GM15510 (cell line): ENCODE measurements around the gene SLAIN2.

Source experiments
- POLR2A ChIP-seq: IDR thresholded peaks from 3 replicates; pipeline ENCODE4 v1.6.1; 2011; ENCODE audit warnings: borderline replicate concordance; ENCODE audit not compliant: insufficient read length; ENCODE audit errors: extremely low read depth

Gene SLAIN2

GRCh38 chr4:48329976-48330375, 11.4 kb upstream of the SLAIN2 start:
- TF ChIP-seq POLR2A = no peak

- TF ChIP-seq POLR2A = no peak
These were observed 9.6 kb upstream of the SLAIN2 start for GRCh38 chr4:48331577-48332330.

- TF ChIP-seq POLR2A = no peak
These were observed 8.7 kb upstream of the SLAIN2 start for GRCh38 chr4:48332661-48333060.

- no peak for TF ChIP-seq POLR2A
These were observed 7.7 kb upstream of the SLAIN2 start for GRCh38 chr4:48333587-48333986.

- TF ChIP-seq POLR2A = no peak
These were observed 7.1 kb upstream of the SLAIN2 start for GRCh38 chr4:48334236-48334635.

- no peak for TF ChIP-seq POLR2A
These were observed 6.4 kb upstream of the SLAIN2 start for GRCh38 chr4:48334900-48335384.

GRCh38 chr4:48336146-48336870, 5.0 kb upstream of the SLAIN2 start:
- TF ChIP-seq POLR2A = no peak

GRCh38 chr4:48337731-48338130, 3.6 kb upstream of the SLAIN2 start:
- TF ChIP-seq POLR2A = no peak

- no peak for TF ChIP-seq POLR2A
These were observed 1.7 kb upstream of the SLAIN2 start for GRCh38 chr4:48339642-48340041.

GRCh38 chr4:48340276-48340964, 909 bp upstream of the SLAIN2 start:
- no peak for TF ChIP-seq POLR2A

GRCh38 chr4:48341776-48342605, 662 bp downstream of the SLAIN2 start:
- no peak for TF ChIP-seq POLR2A

- no peak for TF ChIP-seq POLR2A
These were observed 1.2 kb downstream of the SLAIN2 start for GRCh38 chr4:48342606-48342880.

GRCh38 chr4:48343035-48343434, 1.7 kb downstream of the SLAIN2 start:
- TF ChIP-seq POLR2A = no peak

GRCh38 chr4:48343551-48343950, 2.2 kb downstream of the SLAIN2 start:
- no peak for TF ChIP-seq POLR2A

- no peak for TF ChIP-seq POLR2A
These were observed 4.2 kb downstream of the SLAIN2 start for GRCh38 chr4:48345542-48345941.
